ENCODE results near the gene APOBEC3G.
"Not testable (repeated sequence)": the region's sequence is repeated elsewhere in the genome, so short reads cannot be mapped to it uniquely, and the experiment has no call there.

Gene APOBEC3G
- total RNA-seq = 37.3 to 57.3 (median 53.2) reads per million in 4 donors

GRCh38 chr22:39077026-39077840 is at the start of gene APOBEC3G:
Gene APOBEC3G, plus strand, starts transcription at chr22:39077275. Its CDS starts 87 bp downstream, at chr22:39077362.
- DNase-seq = peak; percentile 28 to 80 (median 40)

- DNase-seq = no peak
Measured at GRCh38 chr22:39027717-39028116, 49.4 kb upstream of the APOBEC3G start.

GRCh38 chr22:39028281-39028680 is 48.8 kb upstream of the APOBEC3G start:
- no peak for DNase-seq

- no peak for DNase-seq
Measured at GRCh38 chr22:39029227-39029626, 47.8 kb upstream of the APOBEC3G start.

GRCh38 chr22:39030705-39031104 is 46.4 kb upstream of the APOBEC3G start:
- DNase-seq = no peak

GRCh38 chr22:39031434-39032295 is 45.4 kb upstream of the APOBEC3G start:
- not testable (repeated sequence) for DNase-seq

- DNase-seq = not testable (repeated sequence)
Measured at GRCh38 chr22:39037071-39037470, 40.0 kb upstream of the APOBEC3G start.

- DNase-seq = no peak
Measured at GRCh38 chr22:39039306-39040126, 37.6 kb upstream of the APOBEC3G start.

- not testable (repeated sequence) for DNase-seq
Measured at GRCh38 chr22:39040155-39040537, 36.9 kb upstream of the APOBEC3G start.

- DNase-seq = peak; percentile 32 to 64 (median 57)
Measured at GRCh38 chr22:39040538-39041296, 36.4 kb upstream of the APOBEC3G start, which contains the start of gene APOBEC3F. Gene APOBEC3F, plus strand, starts transcription at chr22:39040864. Its CDS starts 97 bp downstream, at chr22:39040961.

GRCh38 chr22:39041908-39042307 is 35.2 kb upstream of the APOBEC3G start:
- DNase-seq = no peak

GRCh38 chr22:39043063-39043462 is 34.0 kb upstream of the APOBEC3G start:
- not testable (repeated sequence) for DNase-seq

- not testable (repeated sequence) for DNase-seq
Measured at GRCh38 chr22:39045136-39045535, 31.9 kb upstream of the APOBEC3G start.

GRCh38 chr22:39049486-39049885 is 27.6 kb upstream of the APOBEC3G start:
- not testable (repeated sequence) for DNase-seq

- DNase-seq = not testable (repeated sequence)
Measured at GRCh38 chr22:39051844-39052495, 25.1 kb upstream of the APOBEC3G start.

GRCh38 chr22:39055658-39056057 is 21.4 kb upstream of the APOBEC3G start:
- DNase-seq = no peak

- not testable (repeated sequence) for DNase-seq
Measured at GRCh38 chr22:39061290-39061689, 15.8 kb upstream of the APOBEC3G start.

GRCh38 chr22:39061951-39062350 is 15.1 kb upstream of the APOBEC3G start:
- not testable (repeated sequence) for DNase-seq

GRCh38 chr22:39063904-39064303 is 13.2 kb upstream of the APOBEC3G start:
- DNase-seq = not testable (repeated sequence)

- DNase-seq = not testable (repeated sequence)
Measured at GRCh38 chr22:39066442-39067276, 10.4 kb upstream of the APOBEC3G start.

All from T-helper 1 cell (primary cell).